VCaP (cell line): Measurements from ENCODE around the gene STMN3.

ENCODE experiments used
- H3K27ac ChIP-seq: fragments of 450-650 bp; 2 replicates; pipeline ENCODE4 v1.5.1; 2017
- CTCF ChIP-seq: fragments of 450-650 bp; conservative IDR thresholded peaks from 2 replicates; pipeline ENCODE4 v1.5.1; 2017; ENCODE audit warnings: mild to moderate bottlenecking, moderate library complexity

The STMN3 gene

GRCh38 chr20:63622732-63623131 is 30.5 kb downstream of the STMN3 start:
- peak overlapping the region; percentile 73; the same call in 1 of the 2 replicates for H3K27ac ChIP-seq
- TF ChIP-seq CTCF: no peak

GRCh38 chr20:63622096-63622495 is 31.1 kb downstream of the STMN3 start:
- peak overlapping the region; percentile 73 for H3K27ac ChIP-seq
- no peak for TF ChIP-seq CTCF

- H3K27ac ChIP-seq: peak overlapping the region; percentile 73
- TF ChIP-seq CTCF: no peak
These were observed 32.2 kb downstream of the STMN3 start for GRCh38 chr20:63620991-63621390.

GRCh38 chr20:63619505-63619904 is 33.7 kb downstream of the STMN3 start:
- H3K27ac ChIP-seq: peak overlapping the region; percentile 73
- TF ChIP-seq CTCF: no peak

GRCh38 chr20:63619086-63619485 is 34.1 kb downstream of the STMN3 start:
- TF ChIP-seq CTCF: no peak
- peak overlapping the region; percentile 73; the same call in 1 of the 2 replicates for H3K27ac ChIP-seq

- H3K27ac ChIP-seq: no peak overlapping the region
- no peak for TF ChIP-seq CTCF
These were observed 34.8 kb downstream of the STMN3 start for GRCh38 chr20:63618291-63618980.

- no peak for TF ChIP-seq CTCF
- H3K27ac ChIP-seq: no peak overlapping the region
These were observed 35.4 kb downstream of the STMN3 start for GRCh38 chr20:63617876-63618265.
